AG10803 (cell line): Measurements from ENCODE around the gene FNDC3A.
A peak's percentile ranks its signal among the peaks of the same experiment; 100 is the strongest.

Experiments
- DNase-seq: peaks from one replicate; pipeline ENCODE4 v3.0.0; 2010; ENCODE audit warnings: low read depth
- H3K4me3 ChIP-seq: 2 replicates; pipeline ENCODE4 v1.5.1; 2011; ENCODE audit warnings: mild to moderate bottlenecking, low read length, control low read depth
- TF ChIP-seq, protein P1 (sequence below): conservative IDR thresholded peaks from 2 replicates; pipeline ENCODE4 v1.5.1; 2011; ENCODE audit warnings: mild to moderate bottlenecking, low read length, control low read depth, inconsistent platforms

The FNDC3A gene

GRCh38 chr13:49098771-49099512 lies 123.2 kb downstream of the FNDC3A start:
- peak; percentile 15 for DNase-seq
- no peak overlapping the region for H3K4me3 ChIP-seq
- TF ChIP-seq, protein P1, sequence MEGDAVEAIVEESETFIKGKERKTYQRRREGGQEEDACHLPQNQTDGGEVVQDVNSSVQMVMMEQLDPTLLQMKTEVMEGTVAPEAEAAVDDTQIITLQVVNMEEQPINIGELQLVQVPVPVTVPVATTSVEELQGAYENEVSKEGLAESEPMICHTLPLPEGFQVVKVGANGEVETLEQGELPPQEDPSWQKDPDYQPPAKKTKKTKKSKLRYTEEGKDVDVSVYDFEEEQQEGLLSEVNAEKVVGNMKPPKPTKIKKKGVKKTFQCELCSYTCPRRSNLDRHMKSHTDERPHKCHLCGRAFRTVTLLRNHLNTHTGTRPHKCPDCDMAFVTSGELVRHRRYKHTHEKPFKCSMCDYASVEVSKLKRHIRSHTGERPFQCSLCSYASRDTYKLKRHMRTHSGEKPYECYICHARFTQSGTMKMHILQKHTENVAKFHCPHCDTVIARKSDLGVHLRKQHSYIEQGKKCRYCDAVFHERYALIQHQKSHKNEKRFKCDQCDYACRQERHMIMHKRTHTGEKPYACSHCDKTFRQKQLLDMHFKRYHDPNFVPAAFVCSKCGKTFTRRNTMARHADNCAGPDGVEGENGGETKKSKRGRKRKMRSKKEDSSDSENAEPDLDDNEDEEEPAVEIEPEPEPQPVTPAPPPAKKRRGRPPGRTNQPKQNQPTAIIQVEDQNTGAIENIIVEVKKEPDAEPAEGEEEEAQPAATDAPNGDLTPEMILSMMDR, result peak; percentile 26

DNA sequence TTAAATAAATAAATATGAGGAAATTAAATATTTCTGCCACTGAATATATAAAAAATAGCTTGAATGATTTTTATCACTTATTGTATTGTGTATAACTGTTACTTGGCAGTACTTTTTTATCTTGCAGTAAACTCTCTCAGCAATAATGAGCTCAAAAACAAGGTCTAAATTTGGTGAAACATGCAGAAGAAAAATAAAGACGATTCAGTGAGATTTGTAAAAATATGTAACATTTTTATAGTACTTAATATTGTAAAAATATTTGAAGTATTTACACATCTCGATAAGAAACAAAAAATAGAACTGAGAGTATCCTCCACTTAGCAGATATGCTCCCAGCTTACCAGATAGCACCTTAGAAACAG lies 123.8 kb downstream of the FNDC3A start:
- no peak for DNase-seq
- TF ChIP-seq, protein P1, result no peak
- no peak overlapping the region for H3K4me3 ChIP-seq

- no peak for DNase-seq
- TF ChIP-seq, protein P1, result no peak
- no peak overlapping the region for H3K4me3 ChIP-seq
Observed at GRCh38 chr13:49100637-49101570, 125.2 kb downstream of the FNDC3A start.

DNA sequence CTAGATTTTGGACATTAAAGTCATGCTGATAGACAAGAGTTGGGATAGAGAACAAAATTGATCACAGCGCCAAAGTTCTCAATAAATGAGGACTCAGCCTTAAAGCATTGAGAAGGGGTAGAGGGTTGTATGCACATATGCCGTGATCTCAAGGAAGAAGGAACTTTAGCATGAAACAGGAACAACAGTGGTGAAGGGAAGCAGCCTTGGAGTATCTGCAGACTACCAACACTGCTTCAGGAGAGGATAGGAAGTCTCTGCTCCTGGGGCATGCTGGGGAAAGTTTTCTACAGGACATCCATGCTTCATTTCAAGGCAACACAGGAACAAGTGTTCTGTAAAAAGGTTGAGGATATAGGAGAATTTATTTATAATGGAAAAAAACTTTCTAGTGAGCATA lies 132.5 kb downstream of the FNDC3A start:
- DNase-seq, result no peak
- TF ChIP-seq, protein P1, result no peak
- no peak overlapping the region for H3K4me3 ChIP-seq

DNA sequence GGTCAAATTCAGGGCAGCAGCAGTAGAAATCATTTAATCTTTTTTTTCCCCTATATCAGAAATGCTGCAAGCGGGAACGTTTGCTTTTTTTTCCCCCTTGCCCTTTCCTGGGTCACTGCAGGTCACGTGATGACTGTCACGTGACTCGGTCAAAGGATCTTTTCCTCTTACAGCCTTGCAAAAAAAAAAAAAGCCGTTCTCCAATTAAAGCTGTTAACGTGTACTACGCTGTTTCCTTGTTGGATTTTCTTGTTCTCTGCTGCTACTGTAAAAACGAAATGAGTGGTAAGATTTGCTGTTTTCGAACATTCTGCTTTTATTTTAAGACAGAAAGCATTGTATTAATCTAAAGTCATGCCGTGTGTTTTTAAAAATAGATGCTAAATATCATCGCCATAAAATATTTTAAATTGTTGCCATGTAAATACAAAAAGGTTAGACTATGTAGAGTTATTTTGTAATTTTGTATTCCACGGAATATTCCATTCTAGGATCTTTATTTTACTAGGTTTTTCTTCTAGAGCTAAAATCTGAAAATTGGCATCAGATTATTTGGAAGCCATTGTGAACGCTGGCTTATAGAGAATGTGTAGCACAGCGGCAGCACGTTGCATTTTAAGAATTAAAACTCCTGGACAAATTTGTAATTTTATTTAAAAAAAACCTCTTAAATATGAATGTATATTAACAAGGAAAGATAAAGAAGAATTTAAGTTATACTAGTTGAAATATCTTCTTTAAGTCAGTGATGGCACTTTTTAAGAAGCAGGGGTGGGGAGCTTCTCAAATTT lies 134.6 kb downstream of the FNDC3A start:
- H3K4me3 ChIP-seq, result peak overlapping the region; percentile 61
- TF ChIP-seq, protein P1, result no peak
- DNase-seq, result peak; percentile 89

DNA sequence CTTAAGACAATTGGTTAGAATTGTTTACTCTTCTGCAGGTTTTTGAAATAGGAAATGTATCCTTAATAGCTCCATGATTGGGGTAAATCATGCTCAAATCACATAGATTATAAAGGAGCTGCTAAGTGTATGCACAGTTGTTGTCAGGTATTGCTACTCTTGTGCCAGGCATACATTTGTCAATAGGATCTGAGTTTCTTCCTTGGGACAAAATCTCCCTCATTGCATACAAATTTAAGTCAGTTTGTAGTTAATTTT lies 135.1 kb downstream of the FNDC3A start:
- peak overlapping the region; percentile 61 for H3K4me3 ChIP-seq
- peak; percentile 3 for DNase-seq
- TF ChIP-seq, protein P1, result no peak
